Lung (tissue), 12 donors: ENCODE measurements around the gene TAAR2. TPM values are rescaled to one million over a fixed set of nuclear protein-coding genes. Genes with fewer than 3 reads are reported as not detected.

Source experiments
- ATAC-seq: fragments of 200-7000 bp; cut with Tn5 transposase; one replicate; pipeline ENCODE4 v1.9.1; 2020; ENCODE audit warnings: moderate number of reproducible peaks; ENCODE audit not compliant: insufficient read depth, low FRiP score
- DNase-seq, 3 donors: peaks; one replicate each; pipeline ENCODE4 v3.0.0-alpha.2; 2013 to 2017
- H3K27ac ChIP-seq, 2 donors: one replicate each; pipeline ENCODE4 v1.5.1; 2013; ENCODE audit warnings: mild to moderate bottlenecking in 2 of 2, moderate library complexity in 2 of 2, control low read depth in 1 of 2, inconsistent platforms in 1 of 2, low read depth in 1 of 2, low read length in 1 of 2
- H3K27me3 ChIP-seq, 3 donors: one replicate each; pipeline ENCODE4 v1.5.1; 2013; ENCODE audit warnings: low read length in 2 of 3; ENCODE audit not compliant: control insufficient read depth in 3 of 3, insufficient read depth in 3 of 3
- H3K36me3 ChIP-seq, 4 donors: one replicate each; pipeline ENCODE4 v1.5.1; 2013; ENCODE audit warnings: low read length in 4 of 4, mild to moderate bottlenecking in 1 of 4, moderate library complexity in 1 of 4; ENCODE audit not compliant: control insufficient read depth in 4 of 4, insufficient read depth in 4 of 4
- H3K4me1 ChIP-seq, 5 donors: one replicate each; pipeline ENCODE4 v1.5.1; 2013; ENCODE audit warnings: low read length in 5 of 5, mild to moderate bottlenecking in 2 of 5, moderate library complexity in 1 of 5; ENCODE audit not compliant: control insufficient read depth in 5 of 5, insufficient read depth in 5 of 5
- H3K4me3 ChIP-seq: one replicate; pipeline ENCODE4 v1.5.1; 2013; ENCODE audit warnings: mild to moderate bottlenecking, control low read depth, moderate library complexity
- H3K9ac ChIP-seq, 2 donors: one replicate each; pipeline ENCODE4 v1.5.1; 2013; ENCODE audit warnings: low read length in 2 of 2, control low read depth in 1 of 2; ENCODE audit not compliant: insufficient read depth in 1 of 2
- H3K9me3 ChIP-seq, 4 donors: one replicate each; pipeline ENCODE4 v1.5.1; 2013; ENCODE audit warnings: low read length in 3 of 4, mild to moderate bottlenecking in 1 of 4, moderate library complexity in 1 of 4; ENCODE audit not compliant: control insufficient read depth in 4 of 4, insufficient read depth in 3 of 4
- CTCF ChIP-seq: IDR thresholded peaks from 2 replicates; pipeline ENCODE4 v1.5.1; 2012; ENCODE audit warnings: mild to moderate bottlenecking; ENCODE audit errors: control extremely low read depth, extremely low read depth
- WGBS, 2 donors: extraction: QIAGEN DNeasy Blood & Tissue Kit; methylation state at CpG; one replicate each; pipeline ENCODE4 v1.1.7; 2013; 5-methylcytosine and 5-hydroxymethylcytosine counted together
- polyA plus RNA-seq, 2 donors: library from polyadenylated mRNA; stranded (reverse); fragments of 200-250 nt; gene quantifications; one replicate each; pipeline ENCODE4 v1.2.1, GENCODE V29; 2013
- total RNA-seq, 2 donors: library from RNA; depleted of rRNA in 1 of 2; stranded (reverse); fragments of >200 nt in 1 of 2; gene quantifications; one replicate each; pipeline ENCODE4 v1.2.1, GENCODE V29; 2014 to 2021
- donor health status: control.
- donor health status: control.
- donor health status: Bipolar disorder and iron deficiency.
- donor health status: healthy.
- donor health status: DM: yes; HTN: yes; CAD: no.

Gene TAAR2
- total and polyA plus RNA-seq, 4 donors: not detected

- Histone ChIP-seq H3K27me3 (no peaks in the 10 kb centered on the region), H3K36me3 (no peaks in the 10 kb centered on the region), H3K27ac (no peak overlapping the region), H3K9ac (no peak overlapping the region), H3K4me1 (no peaks in the 10 kb centered on the region), H3K4me3 (no peak overlapping the region), H3K9me3 (no peaks in the 10 kb centered on the region)
- no peak for TF ChIP-seq CTCF
- no peak for ATAC-seq
- DNase-seq: no peak
- WGBS, 2 donors: 87 to 91% methylated on average over 6 of the region's 6 CpGs
These were observed 27.9 kb downstream of the TAAR2 start for GRCh38 chr6:132596201-132596600.

- ATAC-seq: no peak
These were observed 31.2 kb downstream of the TAAR2 start for GRCh38 chr6:132592855-132593254.

GRCh38 chr6:132590362-132590761 is 33.7 kb downstream of the TAAR2 start:
- H3K4me1 ChIP-seq: no peaks in the 10 kb centered on the region
- H3K9me3 ChIP-seq: no peaks in the 10 kb centered on the region
- 81 to 94% methylated on average over 1 of the region's 1 CpG for WGBS, 2 donors
- no peak for DNase-seq
- H3K36me3 ChIP-seq: no peaks in the 10 kb centered on the region
- ATAC-seq: no peak
- H3K27me3 ChIP-seq: no peaks in the 10 kb centered on the region
- H3K27ac ChIP-seq: no peak overlapping the region
- no peak overlapping the region for H3K9ac ChIP-seq
- no peak overlapping the region for H3K4me3 ChIP-seq
- no peak for TF ChIP-seq CTCF

More at GRCh38 chr6:132592855-132593254, 31.2 kb downstream of the TAAR2 start:
- Histone ChIP-seq H3K27me3 (no peaks in the 10 kb centered on the region), H3K27ac (no peak overlapping the region), H3K4me1 (no peaks in the 10 kb centered on the region), H3K36me3 (no peaks in the 10 kb centered on the region), H3K9me3 (no peaks in the 10 kb centered on the region), H3K4me3 (no peak overlapping the region), H3K9ac (no peak overlapping the region)
- no peak for DNase-seq
- no peak for TF ChIP-seq CTCF
- 32 to 55% methylated on average over 2 of the region's 2 CpGs for WGBS, 2 donors

DNA sequence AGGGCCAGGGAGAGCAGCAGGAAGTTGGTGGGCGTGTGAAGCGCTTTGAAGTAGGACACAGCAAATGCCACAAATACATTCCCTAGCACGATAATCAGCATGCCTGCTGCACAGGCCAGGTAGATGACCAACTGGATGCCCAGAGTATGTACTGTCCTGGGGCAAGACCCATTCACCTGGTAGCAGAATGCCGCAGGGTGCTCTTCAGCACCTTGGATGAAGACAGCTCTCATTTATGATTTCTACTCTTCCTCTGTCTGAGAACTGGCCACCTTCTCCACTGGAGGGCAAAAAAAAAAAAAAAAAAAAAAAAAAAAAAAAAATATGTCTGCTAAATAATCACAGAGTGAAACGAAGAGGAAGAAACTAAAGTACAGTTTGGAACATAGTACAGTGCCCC is 34.6 kb downstream of the TAAR2 start, which contains the start of gene TAAR5:
Gene TAAR5 (minus strand): TSS at position 288 of the 400 bp plus-strand sequence. CDS start 55 bp downstream, at position 233.
- no peaks in the 10 kb centered on the region for H3K9me3 ChIP-seq
- H3K27ac ChIP-seq: no peak within 1 kb of the TSS
- no peaks in the 10 kb centered on the region for H3K27me3 ChIP-seq
- no peak within 1 kb of the TSS for H3K9ac ChIP-seq
- no peak for TF ChIP-seq CTCF
- DNase-seq: no peak
- H3K4me3 ChIP-seq: no peak within 1 kb of the TSS
- 76 to 81% methylated on average over 5 of the region's 5 CpGs for WGBS, 2 donors
- ATAC-seq: no peak
- no peaks in the 10 kb centered on the region for H3K36me3 ChIP-seq
- H3K4me1 ChIP-seq: no peaks in the 10 kb centered on the region
